IPS-20b (cell line): ENCODE measurements around the gene CYBC1.
"Not testable (repeated sequence)": the region's sequence is repeated elsewhere in the genome, so short reads cannot be mapped to it uniquely, and the experiment has no call there.

ENCODE experiments used
- H3K27ac ChIP-seq: one replicate; pipeline ENCODE4 v1.5.1; 2013; ENCODE audit warnings: low read length
- H3K27me3 ChIP-seq: 2 replicates; pipeline ENCODE4 v1.6.1; 2013; ENCODE audit warnings: mild to moderate bottlenecking, low read length, inconsistent platforms; ENCODE audit not compliant: insufficient read depth
- H3K36me3 ChIP-seq: 2 replicates; pipeline ENCODE4 v1.6.1; 2013; ENCODE audit warnings: low read depth, mild to moderate bottlenecking, inconsistent platforms, low read length, moderate library complexity; ENCODE audit not compliant: insufficient read depth
- H3K4me1 ChIP-seq: 2 replicates; pipeline ENCODE4 v1.6.1; 2013; ENCODE audit warnings: mild to moderate bottlenecking, control low read depth, inconsistent platforms, low read length, moderate library complexity; ENCODE audit not compliant: insufficient read depth
- H3K4me3 ChIP-seq: 2 replicates; pipeline ENCODE4 v1.5.1; 2013; ENCODE audit warnings: mild to moderate bottlenecking, low read length, inconsistent platforms
- H3K9ac ChIP-seq: 2 replicates; pipeline ENCODE4 v1.6.1; 2013; ENCODE audit warnings: low read depth, mild to moderate bottlenecking, inconsistent platforms, low read length, moderate library complexity
- H3K9me3 ChIP-seq: 2 replicates; pipeline ENCODE4 v1.6.1; 2013; ENCODE audit warnings: mild to moderate bottlenecking, low read depth, low read length, inconsistent platforms; ENCODE audit not compliant: insufficient read depth

CYBC1 gene

DNA sequence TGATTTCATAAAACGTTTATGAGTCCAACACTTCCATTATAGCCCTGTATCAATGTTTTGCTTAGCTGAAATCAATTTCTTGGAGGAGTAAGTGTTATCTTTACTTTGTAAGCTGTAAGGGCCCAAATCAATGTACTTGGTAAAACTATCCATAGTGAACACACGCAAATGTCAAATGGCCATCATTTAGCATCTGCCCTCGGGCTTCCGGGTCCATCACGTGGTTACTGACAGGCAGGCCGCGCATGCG is 7.3 kb upstream of the CYBC1 start:
- Histone ChIP-seq H3K4me1 (peaks cover 5% of the 10 kb centered on the region; the same call in 1 of the 2 replicates), H3K27me3 (no peaks in the 10 kb centered on the region), H3K9ac (peak overlapping the region; percentile 89), H3K27ac (no peak overlapping the region), H3K9me3 (no peaks in the 10 kb centered on the region), H3K4me3 (peak overlapping the region; percentile 88), H3K36me3 (peaks cover 17% of the 10 kb centered on the region)

DNA sequence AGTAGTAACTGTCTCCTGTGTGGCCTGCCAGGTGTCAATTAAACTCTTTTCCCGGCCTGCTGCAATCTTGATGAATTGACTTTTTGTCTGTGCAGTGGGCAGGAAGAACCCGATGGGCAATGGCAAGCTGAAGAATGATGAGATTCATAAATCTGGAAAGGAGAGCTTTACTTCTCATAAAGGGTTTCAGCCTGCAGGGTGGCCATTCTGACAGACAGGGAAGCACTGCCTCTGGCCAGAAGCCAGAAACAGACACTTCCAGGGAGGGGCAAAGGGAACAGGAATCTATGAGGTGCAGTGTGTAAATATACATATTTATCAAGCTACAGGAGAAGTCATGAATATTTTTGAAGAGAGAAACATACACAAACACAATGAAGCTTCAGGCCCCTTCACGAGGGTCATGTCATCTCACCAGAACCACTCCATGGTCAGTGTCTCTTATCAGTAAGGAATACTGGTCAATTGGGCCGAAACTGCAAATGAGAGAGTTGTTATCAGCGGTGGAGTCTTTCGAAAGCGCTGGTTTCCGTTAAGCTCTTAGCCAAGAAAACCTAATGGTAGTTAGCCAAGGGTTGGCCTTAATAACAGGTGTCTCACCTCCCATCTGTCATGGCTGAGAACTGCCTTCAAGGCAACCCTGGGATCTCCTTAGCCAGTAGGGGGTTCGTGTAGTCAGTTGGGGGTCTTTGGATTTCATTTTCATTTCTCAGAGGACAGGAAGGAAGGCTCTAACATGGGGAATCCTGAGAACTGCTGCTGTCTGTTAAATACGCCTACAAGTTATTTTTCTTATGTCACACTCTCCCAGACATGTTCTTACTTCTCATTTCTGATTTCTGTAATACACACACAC is 6.7 kb upstream of the CYBC1 start:
- no peaks in the 10 kb centered on the region for H3K9me3 ChIP-seq
- peaks cover 12% of the 10 kb centered on the region for H3K36me3 ChIP-seq
- H3K27me3 ChIP-seq = no peaks in the 10 kb centered on the region
- no peak overlapping the region for H3K27ac ChIP-seq
- H3K4me1 ChIP-seq = peaks cover 5% of the 10 kb centered on the region; the same call in 1 of the 2 replicates
- H3K9ac ChIP-seq = peak overlapping the region; percentile 89; the same call in 1 of the 2 replicates
- H3K4me3 ChIP-seq = peak overlapping the region; percentile 88

DNA sequence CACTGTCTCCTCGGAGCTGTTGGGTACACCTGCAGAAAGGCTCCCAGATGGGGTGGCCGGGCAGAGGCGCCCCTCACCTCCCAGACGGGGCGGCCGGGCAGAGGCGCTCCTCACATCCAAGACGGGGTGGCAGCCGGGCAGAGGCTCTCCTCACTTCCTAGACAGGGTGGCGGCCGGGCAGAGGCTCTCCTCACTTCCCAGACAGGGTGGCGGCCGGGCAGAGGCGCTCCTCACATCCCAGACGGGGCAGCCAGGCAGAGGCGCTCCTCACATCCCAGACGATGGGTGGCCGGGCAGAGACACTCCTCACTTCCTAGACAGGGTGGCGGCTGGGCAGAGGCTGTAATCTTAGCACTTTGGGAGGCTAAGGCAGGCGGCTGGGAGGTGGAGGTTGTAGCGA is 3.2 kb upstream of the CYBC1 start:
- H3K27ac ChIP-seq, H3K9me3 ChIP-seq, H3K36me3 ChIP-seq, H3K27me3 ChIP-seq, H3K4me3 ChIP-seq, H3K9ac ChIP-seq: not testable (repeated sequence)
- peaks cover 10% of the 10 kb centered on the region; the same call in 1 of the 2 replicates for H3K4me1 ChIP-seq

DNA sequence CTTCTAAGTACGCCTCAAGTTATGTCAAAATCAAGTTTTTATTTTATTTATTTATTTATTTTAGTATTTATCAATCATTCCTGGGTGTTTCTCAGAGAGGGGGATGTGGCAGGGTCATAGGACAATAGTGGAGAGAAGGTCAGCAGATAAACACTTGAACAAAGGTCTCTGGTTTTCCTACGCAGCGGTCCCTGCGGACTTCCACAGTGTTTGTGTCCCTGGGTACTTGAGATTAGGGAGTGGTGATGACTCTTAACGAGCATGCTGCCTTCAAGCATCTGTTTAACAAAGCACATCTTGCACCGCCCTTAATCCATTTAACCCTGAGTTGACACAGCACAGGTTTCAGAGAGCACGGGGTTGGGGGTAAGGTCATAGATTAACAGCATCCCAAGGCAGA is 2.6 kb upstream of the CYBC1 start:
- H3K36me3 ChIP-seq, H3K9ac ChIP-seq, H3K27me3 ChIP-seq, H3K9me3 ChIP-seq, H3K4me3 ChIP-seq, H3K27ac ChIP-seq: not testable (repeated sequence)
- peaks cover 10% of the 10 kb centered on the region; the same call in 1 of the 2 replicates for H3K4me1 ChIP-seq

DNA sequence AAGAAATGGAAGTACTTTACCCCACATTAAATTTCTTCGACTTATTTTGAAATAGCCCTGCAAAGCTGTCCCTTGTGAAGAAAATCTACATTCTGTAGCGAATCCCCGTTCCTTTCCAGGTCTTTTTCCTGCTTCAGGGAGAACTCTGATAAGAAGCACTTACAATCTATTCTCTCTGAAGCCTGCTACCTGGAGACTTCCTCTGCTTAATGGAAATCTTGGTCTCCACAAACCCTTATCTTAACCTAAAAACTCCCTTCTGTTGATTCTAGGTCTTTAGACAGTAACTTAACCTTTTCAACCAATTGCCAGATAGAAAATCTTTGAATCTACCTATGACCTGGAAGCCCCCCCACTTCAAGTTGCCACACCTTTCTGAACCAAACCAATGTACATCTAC is 1.6 kb upstream of the CYBC1 start:
- Histone ChIP-seq H3K9ac (no peak overlapping the region), H3K4me3 (no peak overlapping the region), H3K27ac (no peak overlapping the region), H3K4me1 (peaks cover 5% of the 10 kb centered on the region; the same call in 1 of the 2 replicates), H3K36me3 (0 out of 2 replicates have a peak, but pooled peaks cover 6% of the 10 kb centered on the region), H3K27me3 (no peaks in the 10 kb centered on the region), H3K9me3 (no peaks in the 10 kb centered on the region)

DNA sequence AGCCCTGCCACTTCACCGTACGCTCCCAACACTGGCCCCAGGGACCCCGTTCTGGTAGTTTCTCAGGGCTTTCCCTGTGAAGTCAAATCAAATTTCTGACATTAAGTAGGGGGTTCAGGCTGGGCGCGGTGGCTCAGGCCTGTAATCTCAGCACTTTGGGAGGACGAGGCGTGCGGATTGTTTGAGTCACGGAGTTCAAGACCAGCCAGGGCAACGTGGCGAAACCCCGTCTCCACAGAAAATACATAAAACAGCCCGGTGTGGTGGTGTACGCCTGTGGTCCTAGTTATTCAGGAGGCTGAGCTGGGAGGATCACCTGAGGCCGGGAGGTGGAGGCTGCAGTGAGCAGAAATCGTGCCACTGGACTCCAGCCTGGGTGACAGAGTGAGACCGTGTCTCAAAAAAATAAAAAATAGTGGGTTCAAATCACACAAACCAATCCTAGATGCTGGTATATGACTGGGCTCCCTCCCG is 632 bp downstream of the CYBC1 start:
- no peaks in the 10 kb centered on the region for H3K27me3 ChIP-seq
- H3K27ac ChIP-seq = no peak overlapping the region
- peaks cover 11% of the 10 kb centered on the region; the same call in 1 of the 2 replicates for H3K36me3 ChIP-seq
- peak overlapping the region; percentile 83 for H3K9ac ChIP-seq
- H3K9me3 ChIP-seq = no peaks in the 10 kb centered on the region
- H3K4me1 ChIP-seq = peaks cover 5% of the 10 kb centered on the region; the same call in 1 of the 2 replicates
- H3K4me3 ChIP-seq = peak overlapping the region; percentile 80

DNA sequence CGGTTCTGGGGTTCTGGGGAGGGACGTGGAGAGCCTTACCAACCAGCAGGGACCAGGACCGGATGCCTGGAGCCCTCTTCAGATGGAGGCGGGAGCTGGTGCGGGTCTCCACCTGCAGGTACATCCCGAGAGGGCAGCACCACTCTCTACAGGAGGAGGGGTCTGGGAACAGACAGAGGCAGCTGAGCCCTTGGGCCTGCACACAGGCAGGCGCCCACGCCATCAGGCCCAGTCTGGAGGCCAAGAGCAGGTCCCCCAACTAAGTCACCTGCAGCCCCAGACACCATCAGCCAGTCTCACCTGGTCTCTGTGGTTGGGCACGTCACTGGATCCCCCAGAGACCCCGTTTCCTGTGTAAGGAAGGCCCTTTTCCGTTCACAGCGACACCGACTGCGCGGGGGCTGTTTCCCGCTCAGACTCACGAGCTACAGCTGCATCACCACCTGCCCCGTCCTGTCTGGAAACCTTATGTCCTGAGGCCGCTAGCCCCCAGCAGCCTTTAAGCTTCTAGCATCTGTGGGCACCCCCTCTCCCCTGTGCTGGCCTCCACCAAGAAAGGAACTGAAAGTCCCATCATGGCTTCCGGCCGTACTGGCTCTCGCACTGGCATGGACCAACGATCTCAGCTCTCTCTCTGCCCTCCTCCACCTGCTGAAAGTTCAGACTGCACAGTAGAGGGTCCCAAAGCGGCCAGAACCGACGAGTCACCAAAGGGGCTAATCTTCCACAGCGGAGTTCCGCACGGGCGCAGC is 1.2 kb downstream of the CYBC1 start:
- H3K4me3 ChIP-seq = peak overlapping the region; percentile 80
- peak overlapping the region; percentile 83; the same call in 1 of the 2 replicates for H3K9ac ChIP-seq
- no peak overlapping the region for H3K27ac ChIP-seq

DNA sequence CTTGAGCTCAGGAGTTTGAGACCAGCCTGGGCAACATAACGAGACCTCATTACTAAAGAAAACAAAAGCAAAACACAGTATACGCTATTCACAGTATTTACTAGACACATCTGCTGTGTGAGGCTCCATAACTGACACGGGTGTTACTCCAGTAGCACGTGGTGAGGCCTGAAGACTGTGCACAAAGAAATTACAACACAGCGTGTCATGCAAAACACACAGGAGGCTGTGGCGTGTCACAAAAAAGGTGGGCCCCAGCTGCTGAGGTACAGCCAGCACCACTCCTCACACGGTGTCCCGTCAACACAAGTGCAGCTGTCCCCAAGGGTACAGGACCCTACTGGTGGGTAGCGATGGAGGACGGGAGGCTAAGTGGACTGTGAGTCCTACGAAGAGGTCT is 2.7 kb downstream of the CYBC1 start:
- Histone ChIP-seq H3K9me3 (no peaks in the 10 kb centered on the region), H3K9ac (no peak overlapping the region), H3K27me3 (no peaks in the 10 kb centered on the region), H3K27ac (no peak overlapping the region), H3K4me1 (peaks cover 5% of the 10 kb centered on the region; the same call in 1 of the 2 replicates), H3K36me3 (peaks cover 22% of the 10 kb centered on the region), H3K4me3 (no peak overlapping the region)

More for the DNA sequence above, 1.2 kb downstream of the CYBC1 start:
- H3K4me1 ChIP-seq = peaks cover 5% of the 10 kb centered on the region; the same call in 1 of the 2 replicates
- no peaks in the 10 kb centered on the region for H3K9me3 ChIP-seq
- no peaks in the 10 kb centered on the region for H3K27me3 ChIP-seq
- H3K36me3 ChIP-seq = peaks cover 14% of the 10 kb centered on the region

DNA sequence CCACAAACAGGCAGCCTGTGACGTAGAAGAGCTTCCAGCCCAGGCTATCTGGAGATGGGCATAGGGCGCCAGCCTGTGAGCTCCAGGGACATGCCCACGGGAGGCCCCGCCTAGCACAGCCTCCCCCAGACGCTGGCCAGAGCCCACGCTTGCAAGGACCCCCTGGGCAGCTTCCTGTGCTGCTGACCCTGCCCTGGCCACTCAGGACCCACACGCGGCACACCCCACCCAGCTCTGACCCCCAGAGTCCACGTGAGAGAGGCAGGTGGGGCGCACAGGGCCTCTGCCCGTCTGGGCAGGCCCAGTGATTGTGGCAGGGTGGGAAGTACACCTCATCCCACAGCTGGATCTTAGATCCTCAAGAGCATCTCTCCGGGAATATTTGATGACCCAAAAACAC is 3.9 kb downstream of the CYBC1 start:
- H3K9ac ChIP-seq = no peak overlapping the region
- H3K4me1 ChIP-seq = peaks cover 5% of the 10 kb centered on the region; the same call in 1 of the 2 replicates
- H3K27me3 ChIP-seq = no peaks in the 10 kb centered on the region
- H3K36me3 ChIP-seq = peaks cover 27% of the 10 kb centered on the region
- H3K9me3 ChIP-seq = no peaks in the 10 kb centered on the region
- H3K27ac ChIP-seq = no peak overlapping the region
- no peak overlapping the region for H3K4me3 ChIP-seq

DNA sequence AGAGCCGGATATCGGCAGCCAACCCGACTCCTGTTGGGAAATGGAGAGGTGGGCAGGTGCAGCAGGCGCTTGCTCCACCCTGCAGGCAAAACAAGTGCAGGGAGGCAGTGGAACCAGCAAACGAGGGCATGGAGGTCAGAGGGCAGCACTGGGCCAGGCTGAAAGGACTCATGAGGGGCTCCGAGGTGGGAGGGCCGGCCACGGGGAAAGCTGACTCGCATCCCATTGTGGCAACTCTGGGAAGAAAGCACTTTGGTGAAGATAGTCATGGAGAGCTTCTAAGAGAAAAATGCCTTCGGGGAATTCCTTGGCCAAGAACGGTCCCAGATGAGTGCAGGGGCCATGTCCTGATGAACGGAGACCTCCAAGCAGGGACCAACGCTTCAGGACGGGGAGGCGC is 4.4 kb downstream of the CYBC1 start:
- Histone ChIP-seq H3K27me3 (no peaks in the 10 kb centered on the region), H3K9me3 (no peaks in the 10 kb centered on the region), H3K4me1 (peaks cover 2% of the 10 kb centered on the region), H3K9ac (no peak overlapping the region), H3K4me3 (no peak overlapping the region), H3K27ac (no peak overlapping the region), H3K36me3 (peaks cover 27% of the 10 kb centered on the region)

DNA sequence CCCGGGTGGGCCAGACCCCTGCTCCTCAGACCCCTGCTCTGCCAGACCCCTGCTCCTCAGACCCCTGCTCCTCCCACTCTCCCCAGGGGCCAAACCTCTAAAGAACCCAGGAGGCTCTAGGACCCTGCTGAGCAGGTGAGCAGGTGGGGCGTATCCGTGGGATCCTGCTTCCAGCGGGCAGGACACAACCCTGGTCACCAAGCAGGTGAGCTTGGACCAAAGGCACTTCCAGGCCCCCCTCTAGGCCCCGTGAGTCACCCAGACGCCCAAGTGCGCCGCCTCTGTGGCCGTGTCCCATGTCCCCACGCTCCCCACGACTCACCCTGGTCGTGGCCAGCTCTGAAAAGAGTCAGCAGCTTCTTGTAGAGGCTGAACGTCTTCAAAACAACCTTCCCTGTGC is 5.0 kb downstream of the CYBC1 start:
- H3K27me3 ChIP-seq = no peaks in the 10 kb centered on the region
- no peak overlapping the region for H3K4me3 ChIP-seq
- peaks cover 27% of the 10 kb centered on the region for H3K36me3 ChIP-seq
- H3K4me1 ChIP-seq = no peaks in the 10 kb centered on the region; the same call in none of the 2 replicates
- no peak overlapping the region for H3K27ac ChIP-seq
- H3K9me3 ChIP-seq = no peaks in the 10 kb centered on the region
- no peak overlapping the region for H3K9ac ChIP-seq
